ENCODE data around the gene MESP1. TPM values are rescaled to one million over a fixed set of nuclear protein-coding genes. Genes with fewer than 3 reads are reported as not detected.

MESP1 gene
- polyA plus RNA-seq, 1 donor from 2014 or later, result 4.8 TPM

- Histone ChIP-seq H4K20me1 (ENCODE audit: insufficient read depth) (no peaks in the 10 kb centered on the region), H3K9me2 (ENCODE audit: insufficient read depth, low read length) (no peaks in the 10 kb centered on the region), H3K27ac (ENCODE audit: low read length) (no peak overlapping the region), H3K27me3 (ENCODE audit: insufficient read depth, low read depth, low read length) (no peaks in the 10 kb centered on the region), H3K9ac (ENCODE audit: low read length) (no peak overlapping the region), H2AFZ (ENCODE audit: low read depth, low read length) (no peak overlapping the region), H3K36me3 (ENCODE audit: insufficient read depth, low read length) (no peaks in the 10 kb centered on the region), H3F3A (ENCODE audit: insufficient read depth, low read length, poor library complexity, severe bottlenecking) (no peaks in the 10 kb centered on the region), H3K4me2 (ENCODE audit: low read length) (no peak overlapping the region), H3K9me3 (ENCODE audit: low read length) (no peaks in the 10 kb centered on the region), H3K4me3 (ENCODE audit: low read length) (no peak overlapping the region), H3K79me2 (replicated peaks; ENCODE audit: insufficient read depth, low read length) (no peaks in the 10 kb centered on the region)
- TF ChIP-seq MXI1 (conservative IDR thresholded peaks at IDR 0.05; ENCODE audit: poor library complexity, severe bottlenecking), result no peak
- no peak for TF ChIP-seq TAF1 (IDR thresholded peaks at IDR 0.05; ENCODE audit: low read depth)
- no peak for TF ChIP-seq CTCF (IDR thresholded peaks at IDR 0.05; ENCODE audit: poor library complexity, severe bottlenecking)
- TF ChIP-seq RAD21 (conservative IDR thresholded peaks at IDR 0.05), result no peak
- TF ChIP-seq EZH2 (IDR thresholded peaks at IDR 0.05; ENCODE audit: borderline replicate concordance, insufficient read depth, low read length, poor library complexity, severe bottlenecking), result no peak
- TF ChIP-seq EP300 (conservative IDR thresholded peaks at IDR 0.05; ENCODE audit: poor library complexity, severe bottlenecking), result no peak
- TF ChIP-seq POLR2AphosphoS5 (IDR thresholded peaks at IDR 0.05), result no peak
- TF ChIP-seq SMC3 (conservative IDR thresholded peaks at IDR 0.05; ENCODE audit: poor library complexity), result no peak
- TF ChIP-seq REST (IDR thresholded peaks at IDR 0.05; ENCODE audit: borderline replicate concordance), result no peak
Measured at GRCh38 chr15:89797678-89798201, 46.7 kb upstream of the MESP1 start.

- Histone ChIP-seq H2AFZ (ENCODE audit: low read depth, low read length) (no peak overlapping the region), H3K9me3 (ENCODE audit: low read length) (no peaks in the 10 kb centered on the region), H3K9ac (ENCODE audit: low read length) (no peak overlapping the region), H3K79me2 (replicated peaks; ENCODE audit: insufficient read depth, low read length) (no peaks in the 10 kb centered on the region), H3F3A (ENCODE audit: insufficient read depth, low read length, poor library complexity, severe bottlenecking) (no peaks in the 10 kb centered on the region), H3K36me3 (ENCODE audit: insufficient read depth, low read length) (no peaks in the 10 kb centered on the region), H3K27ac (ENCODE audit: low read length) (no peak overlapping the region), H3K4me3 (ENCODE audit: low read length) (no peak overlapping the region), H3K4me2 (ENCODE audit: low read length) (no peak overlapping the region), H4K20me1 (ENCODE audit: insufficient read depth) (no peaks in the 10 kb centered on the region), H3K27me3 (ENCODE audit: insufficient read depth, low read depth, low read length) (no peaks in the 10 kb centered on the region), H3K9me2 (ENCODE audit: insufficient read depth, low read length) (no peaks in the 10 kb centered on the region)
- TF ChIP-seq MXI1 (conservative IDR thresholded peaks at IDR 0.05; ENCODE audit: poor library complexity, severe bottlenecking) (no peak), RAD21 (conservative IDR thresholded peaks at IDR 0.05) (no peak), EP300 (conservative IDR thresholded peaks at IDR 0.05; ENCODE audit: poor library complexity, severe bottlenecking) (no peak), SMC3 (conservative IDR thresholded peaks at IDR 0.05; ENCODE audit: poor library complexity) (no peak), EZH2 (IDR thresholded peaks at IDR 0.05; ENCODE audit: borderline replicate concordance, insufficient read depth, low read length, poor library complexity, severe bottlenecking) (no peak), POLR2AphosphoS5 (IDR thresholded peaks at IDR 0.05) (no peak), REST (IDR thresholded peaks at IDR 0.05; ENCODE audit: borderline replicate concordance) (no peak), TAF1 (IDR thresholded peaks at IDR 0.05; ENCODE audit: low read depth) (no peak), CTCF (IDR thresholded peaks at IDR 0.05; ENCODE audit: poor library complexity, severe bottlenecking) (no peak)
Measured at GRCh38 chr15:89795996-89796395, 44.9 kb upstream of the MESP1 start.

Data from neural cell (in vitro differentiated cells).